Smooth muscle cell (in vitro differentiated cells): Measurements from ENCODE around the gene SLC25A38. TPM values are rescaled to one million over a fixed set of nuclear protein-coding genes. Genes with fewer than 3 reads are reported as not detected.

Source experiments
- DNase-seq: peaks from one replicate; lab custom pipeline; 2025; ENCODE audit not compliant: unreplicated experiment; lab: John Stamatoyannopoulos, UW
- H2AFZ ChIP-seq: fragments of 200-600 bp; sonication (generic); 2 replicates; pipeline ENCODE4 v1.6.0; 2016; ENCODE audit warnings: antibody characterized with exemption, low read depth, mild to moderate bottlenecking
- H3F3A ChIP-seq: fragments of 200-600 bp; sonication (generic); 2 replicates; pipeline ENCODE4 v1.6.0; 2017; ENCODE audit warnings: antibody characterized with exemption, low read depth
- H3K27ac ChIP-seq: fragments of 200-600 bp; sonication (generic); 2 replicates; pipeline ENCODE4 v1.5.1; 2016; ENCODE audit warnings: low read depth, mild to moderate bottlenecking
- H3K27me3 ChIP-seq: fragments of 200-600 bp; sonication (generic); 2 replicates; pipeline ENCODE4 v1.6.1; 2016; ENCODE audit warnings: low read depth, mild to moderate bottlenecking
- H3K36me3 ChIP-seq: fragments of 200-600 bp; sonication (generic); 2 replicates; pipeline ENCODE4 v1.5.1; 2016; ENCODE audit warnings: low read depth
- H3K4me1 ChIP-seq: fragments of 200-600 bp; sonication (generic); 2 replicates; pipeline ENCODE4 v1.5.1; 2016; ENCODE audit warnings: low read depth
- H3K4me2 ChIP-seq: fragments of 200-600 bp; sonication (generic); 2 replicates; pipeline ENCODE4 v1.6.0; 2016; ENCODE audit warnings: mild to moderate bottlenecking
- H3K4me3 ChIP-seq: fragments of 200-600 bp; sonication (generic); 2 replicates; pipeline ENCODE4 v1.5.1; 2016; ENCODE audit warnings: mild to moderate bottlenecking
- H3K79me2 ChIP-seq: fragments of 200-600 bp; sonication (generic); 2 replicates; pipeline ENCODE4 v1.6.0; 2016; ENCODE audit warnings: low read depth, mild to moderate bottlenecking
- H3K9ac ChIP-seq: fragments of 200-600 bp; sonication (generic); 2 replicates; pipeline ENCODE4 v1.6.0; 2016; ENCODE audit warnings: low read depth
- H3K9me3 ChIP-seq: fragments of 200-600 bp; sonication (generic); replicated peaks from 2 replicates; pipeline ENCODE4 v1.5.1; 2016; ENCODE audit warnings: low read depth
- H4K20me1 ChIP-seq: fragments of 200-600 bp; sonication (generic); 2 replicates; pipeline ENCODE4 v1.6.0; 2016; ENCODE audit warnings: low read depth
- WGBS: methylation state at CpG from one replicate; pipeline ENCODE4 v1.1.7; 2016; ENCODE audit warnings: low lambda C conversion rate; 5-methylcytosine and 5-hydroxymethylcytosine counted together
- polyA plus RNA-seq: library from polyadenylated mRNA; unstranded; fragments of >200 nt; fragmentation: Nextera tagmentation; extraction: Ambion mirVana; gene quantifications from 2 replicates; pipeline ENCODE4 v1.2.1, GENCODE V29; 2016
- total RNA-seq: library from RNA; depleted of rRNA; stranded (reverse); fragments of >200 nt; gene quantifications from 2 replicates; pipeline ENCODE4 v1.2.3, GENCODE V29; 2014
- TF ChIP-seq, protein P1 (sequence below): fragments of 200-600 bp; sonication (generic); IDR thresholded peaks from 2 replicates; pipeline ENCODE4 v1.5.1; 2017; ENCODE audit warnings: borderline replicate concordance, mild to moderate bottlenecking, antibody characterized with exemption; ENCODE audit not compliant: insufficient read depth, poor library complexity, severe bottlenecking

SLC25A38 gene
- total and polyA plus RNA-seq, 2 experiments from 2014 or later: 19.1 to 22.2 TPM

DNA sequence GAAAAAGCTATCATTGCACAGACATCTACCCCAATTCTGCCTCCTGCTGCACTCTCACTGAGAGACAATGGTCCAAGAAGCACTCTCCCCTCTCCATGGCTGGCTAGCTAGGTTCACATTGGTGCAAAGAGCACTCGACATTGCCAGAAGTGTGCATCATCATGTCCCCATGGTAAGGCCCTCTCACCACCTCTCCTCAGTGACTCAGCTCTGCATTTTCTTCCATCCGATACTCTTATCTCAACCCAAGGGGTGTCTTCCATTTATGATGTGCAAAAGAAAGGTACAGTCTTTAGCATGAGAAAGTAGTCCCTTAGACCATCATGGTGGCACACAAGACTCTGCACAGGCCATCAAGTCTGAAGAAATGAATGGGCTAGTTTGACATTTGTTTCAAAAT, 37.4 kb downstream of the SLC25A38 start:
- Histone ChIP-seq H3K79me2 (no peaks in the 10 kb centered on the region), H3K27me3 (no peaks in the 10 kb centered on the region), H4K20me1 (no peaks in the 10 kb centered on the region), H3K9me3 (no peaks in the 10 kb centered on the region), H2AFZ (no peak overlapping the region), H3K4me2 (no peak overlapping the region), H3K27ac (no peak overlapping the region), H3K4me1 (no peaks in the 10 kb centered on the region), H3K36me3 (no peaks in the 10 kb centered on the region), H3F3A (no peaks in the 10 kb centered on the region), H3K4me3 (no peak overlapping the region), H3K9ac (no peak overlapping the region)
- 96% methylated on average over 2 of the region's 2 CpGs for WGBS
- TF ChIP-seq, protein P1, sequence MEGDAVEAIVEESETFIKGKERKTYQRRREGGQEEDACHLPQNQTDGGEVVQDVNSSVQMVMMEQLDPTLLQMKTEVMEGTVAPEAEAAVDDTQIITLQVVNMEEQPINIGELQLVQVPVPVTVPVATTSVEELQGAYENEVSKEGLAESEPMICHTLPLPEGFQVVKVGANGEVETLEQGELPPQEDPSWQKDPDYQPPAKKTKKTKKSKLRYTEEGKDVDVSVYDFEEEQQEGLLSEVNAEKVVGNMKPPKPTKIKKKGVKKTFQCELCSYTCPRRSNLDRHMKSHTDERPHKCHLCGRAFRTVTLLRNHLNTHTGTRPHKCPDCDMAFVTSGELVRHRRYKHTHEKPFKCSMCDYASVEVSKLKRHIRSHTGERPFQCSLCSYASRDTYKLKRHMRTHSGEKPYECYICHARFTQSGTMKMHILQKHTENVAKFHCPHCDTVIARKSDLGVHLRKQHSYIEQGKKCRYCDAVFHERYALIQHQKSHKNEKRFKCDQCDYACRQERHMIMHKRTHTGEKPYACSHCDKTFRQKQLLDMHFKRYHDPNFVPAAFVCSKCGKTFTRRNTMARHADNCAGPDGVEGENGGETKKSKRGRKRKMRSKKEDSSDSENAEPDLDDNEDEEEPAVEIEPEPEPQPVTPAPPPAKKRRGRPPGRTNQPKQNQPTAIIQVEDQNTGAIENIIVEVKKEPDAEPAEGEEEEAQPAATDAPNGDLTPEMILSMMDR: no peak
- DNase-seq: no peak

DNA sequence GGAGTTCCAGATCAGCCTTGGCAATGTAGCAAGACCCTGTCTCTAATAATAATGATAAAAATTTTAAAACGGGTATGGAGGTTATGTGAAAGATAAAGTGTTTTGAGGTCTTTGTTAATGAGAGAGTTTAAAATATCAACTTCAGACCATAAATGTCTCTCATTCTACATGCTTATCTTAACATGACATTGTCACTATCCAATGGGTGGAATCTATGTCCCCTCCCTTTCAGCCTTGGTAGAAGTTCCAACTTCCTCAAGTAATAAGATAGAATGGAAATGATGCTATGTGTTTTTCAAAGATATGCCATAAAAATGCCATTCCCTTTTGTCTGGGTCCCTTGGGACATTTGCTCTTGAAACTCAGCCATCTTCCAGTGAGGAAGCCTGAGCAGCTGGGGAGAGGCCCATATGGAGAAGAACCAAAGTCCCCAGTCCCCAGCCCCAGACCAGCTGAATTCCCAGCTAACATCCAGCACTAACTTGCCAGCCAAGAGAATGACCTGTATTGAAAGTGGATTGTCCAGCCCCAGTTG, 40.3 kb downstream of the SLC25A38 start:
- no peaks in the 10 kb centered on the region for H3K9me3 ChIP-seq
- TF ChIP-seq, protein P1: no peak
- H3K4me3 ChIP-seq: no peak overlapping the region
- no peak overlapping the region for H3K4me2 ChIP-seq
- H3K27ac ChIP-seq: no peak overlapping the region
- DNase-seq: no peak
- H3K4me1 ChIP-seq: no peaks in the 10 kb centered on the region
- H3K36me3 ChIP-seq: no peaks in the 10 kb centered on the region
- H2AFZ ChIP-seq: no peak overlapping the region
- H3K9ac ChIP-seq: no peak overlapping the region
- H3F3A ChIP-seq: no peaks in the 10 kb centered on the region
- 79% methylated on average over 1 of the region's 1 CpG for WGBS
- no peaks in the 10 kb centered on the region for H3K27me3 ChIP-seq
- no peaks in the 10 kb centered on the region for H4K20me1 ChIP-seq
- no peaks in the 10 kb centered on the region for H3K79me2 ChIP-seq

DNA sequence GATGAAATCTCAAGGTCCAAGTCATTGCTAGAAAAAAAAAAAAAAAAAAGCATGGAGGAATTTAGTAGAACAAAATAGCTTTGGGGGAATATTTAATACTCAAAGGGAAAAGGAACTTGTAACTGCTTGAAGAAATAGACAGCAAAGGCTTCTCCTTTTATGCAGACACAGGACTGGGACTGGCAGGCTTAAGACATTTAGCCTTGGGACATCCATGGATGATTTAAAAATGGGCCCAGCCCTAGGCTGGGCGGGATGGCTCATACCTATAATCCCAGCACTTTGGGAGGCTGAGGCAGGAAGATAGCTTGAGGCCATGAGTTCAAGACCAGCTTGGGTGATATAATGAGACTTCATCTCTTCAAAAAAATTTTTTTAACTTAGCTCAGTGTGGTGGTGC, 43.1 kb downstream of the SLC25A38 start:
- no peak overlapping the region for H3K9ac ChIP-seq
- H3K4me2 ChIP-seq: no peak overlapping the region
- no peaks in the 10 kb centered on the region for H3K9me3 ChIP-seq
- H3K4me3 ChIP-seq: no peak overlapping the region
- no peaks in the 10 kb centered on the region for H3K79me2 ChIP-seq
- no peak overlapping the region for H3K27ac ChIP-seq
- H3K27me3 ChIP-seq: no peaks in the 10 kb centered on the region
- DNase-seq: no peak
- no peaks in the 10 kb centered on the region for H4K20me1 ChIP-seq
- no peaks in the 10 kb centered on the region for H3F3A ChIP-seq
- TF ChIP-seq, protein P1: no peak
- WGBS: 0% methylated on average over 1 of the region's 1 CpG
- H3K4me1 ChIP-seq: no peaks in the 10 kb centered on the region
- H3K36me3 ChIP-seq: no peaks in the 10 kb centered on the region
- no peak overlapping the region for H2AFZ ChIP-seq

DNA sequence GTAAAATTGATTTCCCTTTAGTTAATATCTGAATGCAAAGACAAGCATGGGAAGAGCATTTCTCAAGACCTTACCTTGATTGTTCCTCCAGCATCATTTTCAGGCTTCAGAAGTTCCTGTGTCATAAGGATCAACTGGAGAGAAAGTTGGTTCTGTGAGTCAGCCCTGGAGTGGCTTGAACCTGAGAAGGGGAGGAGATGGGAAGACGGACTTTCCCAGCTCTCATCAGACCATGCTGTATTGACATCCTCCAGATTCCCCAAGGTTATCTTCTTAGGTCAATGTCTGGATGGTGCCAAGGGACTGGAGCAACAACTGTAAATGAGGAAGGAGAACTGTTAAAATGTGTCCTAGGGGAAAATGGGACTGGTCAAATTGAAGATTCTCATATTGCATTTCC, 44.3 kb downstream of the SLC25A38 start:
- TF ChIP-seq, protein P1: no peak
- H4K20me1 ChIP-seq: no peaks in the 10 kb centered on the region
- H3K79me2 ChIP-seq: no peaks in the 10 kb centered on the region
- H3K4me3 ChIP-seq: no peak overlapping the region
- H3K9ac ChIP-seq: no peak overlapping the region
- no peaks in the 10 kb centered on the region for H3F3A ChIP-seq
- H3K4me1 ChIP-seq: no peaks in the 10 kb centered on the region
- H2AFZ ChIP-seq: no peak overlapping the region
- no peak for DNase-seq
- no peaks in the 10 kb centered on the region for H3K36me3 ChIP-seq
- 64% methylated on average over 1 of the region's 1 CpG for WGBS
- H3K4me2 ChIP-seq: no peak overlapping the region
- no peaks in the 10 kb centered on the region for H3K27me3 ChIP-seq
- H3K27ac ChIP-seq: no peak overlapping the region
- no peaks in the 10 kb centered on the region for H3K9me3 ChIP-seq
